NCI-H2107 treated with DMSO at 0.1 percent for 48 hours (cell line): Measurements from ENCODE around the gene AURKAIP1.
"Not testable (repeated sequence)": the region's sequence is repeated elsewhere in the genome, so short reads cannot be mapped to it uniquely, and the experiment has no call there.

Experiments used
- DNase-seq: peaks from one replicate; lab custom pipeline; 2025; ENCODE audit not compliant: unreplicated experiment; lab: John Stamatoyannopoulos, UW

The AURKAIP1 gene

DNA sequence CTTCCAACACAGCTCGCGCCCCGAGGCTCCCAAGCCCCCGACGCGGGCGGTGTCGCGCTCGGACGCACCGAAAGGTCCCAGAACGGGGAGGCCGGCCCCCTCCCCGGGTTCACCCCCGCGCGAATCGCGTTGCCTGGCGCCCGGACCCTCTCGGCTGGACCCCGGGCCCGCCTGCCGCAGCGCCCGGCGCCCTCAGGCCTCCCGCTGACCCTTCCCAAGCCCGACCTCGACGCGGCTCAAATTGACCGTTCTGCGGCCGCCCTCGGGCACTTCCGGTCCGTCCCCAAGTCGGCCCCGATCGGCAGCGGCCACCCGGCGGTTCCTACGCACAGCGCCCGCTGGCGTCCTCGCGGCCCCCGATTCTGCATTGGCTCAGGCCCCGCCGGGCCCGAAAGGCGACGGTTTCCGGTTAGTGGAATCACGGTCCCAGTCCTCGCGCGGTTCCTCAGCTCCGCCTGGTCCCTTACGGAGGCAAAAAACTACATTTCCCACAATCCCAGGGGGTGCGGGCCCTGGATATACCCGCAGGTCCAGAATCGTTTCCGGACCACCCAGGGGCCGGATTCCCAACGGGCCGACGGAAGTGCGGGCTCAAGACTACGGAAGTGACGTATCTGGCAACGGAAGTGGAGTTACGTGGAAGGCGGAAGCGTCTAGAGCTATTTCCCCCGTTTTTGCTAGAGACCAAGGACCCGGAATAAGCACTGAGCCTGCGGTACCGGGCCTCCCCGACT is at the start of gene AURKAIP1:
AURKAIP1 (minus strand) TSS at position 279 of the 734 bp plus-strand sequence. CDS start 451 bp downstream, outside the sequence.
- peak; percentile 57 for DNase-seq

- no peak for DNase-seq
Observed at GRCh38 chr1:1424707-1425106, 49.7 kb upstream of the AURKAIP1 start.

- no peak for DNase-seq
Observed at GRCh38 chr1:1423245-1423597, 48.2 kb upstream of the AURKAIP1 start.

DNA sequence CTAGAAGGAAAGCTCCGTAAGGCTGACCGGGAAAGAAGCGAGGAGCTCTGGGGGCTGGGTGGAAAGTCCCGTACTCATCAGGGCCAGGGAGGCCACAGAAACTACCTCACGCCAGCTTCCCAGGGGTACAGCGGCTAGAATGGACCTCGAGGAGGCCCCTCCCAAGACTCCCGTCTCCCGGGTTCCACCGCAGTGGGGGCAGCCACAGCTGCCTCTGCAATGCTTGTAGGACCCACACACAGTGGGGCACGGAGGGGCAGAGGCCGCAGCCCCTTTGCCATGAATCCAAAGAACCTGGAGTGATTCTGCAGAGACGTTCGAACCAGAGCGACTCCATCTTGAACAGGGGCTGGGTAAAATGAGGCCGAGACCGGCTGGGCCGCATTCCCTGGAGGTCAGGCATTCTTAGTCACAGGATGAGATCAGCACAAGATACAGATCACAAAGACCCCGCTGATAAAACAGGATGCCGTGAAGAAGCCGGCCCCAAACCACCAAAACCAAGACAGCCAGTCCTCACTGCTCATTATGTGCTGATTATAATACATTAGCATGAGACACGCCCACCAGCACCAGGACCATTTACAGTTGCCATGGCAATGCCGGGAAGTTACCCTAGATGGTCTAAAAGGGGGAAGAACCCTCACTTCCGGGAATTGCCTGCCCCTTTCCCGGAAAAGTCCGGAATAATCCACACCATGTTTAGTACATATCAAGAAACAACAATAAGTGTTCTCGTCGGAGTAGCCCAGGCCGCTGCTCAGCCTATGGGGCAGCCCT is 47.6 kb upstream of the AURKAIP1 start:
- no peak for DNase-seq

DNA sequence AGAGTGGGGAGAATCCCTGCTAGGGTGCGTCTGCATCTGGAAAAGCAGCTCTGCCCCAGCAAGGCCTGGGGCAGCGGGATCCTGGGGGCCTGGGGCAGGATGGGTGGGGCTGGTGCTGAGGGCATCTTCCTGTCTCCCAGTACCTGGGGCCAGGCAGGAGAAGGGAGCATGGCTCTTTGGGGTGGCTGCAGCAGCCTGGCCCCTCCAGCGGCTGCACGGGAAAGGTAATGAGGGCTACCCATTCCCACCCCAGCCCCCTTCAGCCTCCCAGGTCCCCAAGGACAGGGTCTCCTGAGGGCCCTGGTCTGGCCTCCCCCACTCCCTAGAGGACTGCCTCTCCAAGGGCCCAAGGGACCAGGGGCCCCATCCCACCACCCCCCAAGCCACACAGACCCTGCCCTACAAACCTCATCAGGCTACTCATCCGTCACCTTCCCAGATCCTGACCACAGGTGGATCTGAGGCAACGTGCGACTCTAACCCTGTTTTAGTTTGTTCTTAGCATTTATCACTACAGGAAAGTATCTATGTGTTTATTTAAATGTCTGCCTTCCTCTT is 47.0 kb upstream of the AURKAIP1 start:
- no peak for DNase-seq

GRCh38 chr1:1421147-1421906 is 46.3 kb upstream of the AURKAIP1 start, which contains the start of gene ANKRD65:
ANKRD65 (minus strand) TSS chr1:1421276; CDS start chr1:1421005, 271 bp downstream.
- no peak for DNase-seq

GRCh38 chr1:1420654-1421141 is 45.7 kb upstream of the AURKAIP1 start:
- no peak for DNase-seq

- no peak for DNase-seq
Observed at GRCh38 chr1:1419813-1420653, 45.0 kb upstream of the AURKAIP1 start.

DNA sequence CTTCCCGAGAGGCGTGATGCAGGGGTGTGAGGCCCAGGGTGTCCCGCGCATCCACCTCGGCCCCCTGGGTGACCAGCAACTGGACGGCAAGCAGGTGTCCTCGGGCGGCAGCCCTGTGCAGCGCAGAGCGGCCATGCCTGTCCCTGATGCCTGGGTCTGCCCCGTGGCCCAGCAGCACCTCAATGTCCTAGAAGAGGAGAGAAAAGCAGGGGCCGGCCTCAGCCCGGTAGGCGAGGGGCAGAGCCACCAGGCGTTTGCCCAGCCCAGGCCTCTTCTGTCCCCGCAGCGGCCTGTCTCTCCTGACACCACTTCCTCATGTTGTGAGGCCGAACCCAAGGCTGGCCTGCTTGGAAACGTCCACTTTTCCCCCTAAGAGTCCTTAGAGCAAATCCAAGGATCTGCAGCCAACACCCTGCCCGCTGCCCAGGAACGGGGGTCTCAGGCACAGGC is 44.4 kb upstream of the AURKAIP1 start:
- DNase-seq = no peak

- no peak for DNase-seq
Observed at GRCh38 chr1:1418464-1419362, 43.7 kb upstream of the AURKAIP1 start.

- DNase-seq = not testable (repeated sequence)
Observed at GRCh38 chr1:1417825-1418463, 42.9 kb upstream of the AURKAIP1 start.

GRCh38 chr1:1417396-1417795 is 42.4 kb upstream of the AURKAIP1 start:
- not testable (repeated sequence) for DNase-seq

GRCh38 chr1:1415751-1416150 is 40.7 kb upstream of the AURKAIP1 start:
- no peak for DNase-seq

GRCh38 chr1:1412311-1412902 is 37.4 kb upstream of the AURKAIP1 start:
- not testable (repeated sequence) for DNase-seq

GRCh38 chr1:1411626-1412025 is 36.6 kb upstream of the AURKAIP1 start:
- DNase-seq = no peak

GRCh38 chr1:1410238-1410637 is 35.2 kb upstream of the AURKAIP1 start:
- DNase-seq = not testable (repeated sequence)

GRCh38 chr1:1407636-1408318 is 32.8 kb upstream of the AURKAIP1 start:
- DNase-seq = no peak
